Mesothelial cell of epicardium (in vitro differentiated cells): ENCODE results near the gene AUTS2. TPM values are rescaled to one million over a fixed set of nuclear protein-coding genes. Genes with fewer than 3 reads are reported as not detected.

Experiments
- DNase-seq, 2 experiments: peaks; one replicate each; pipeline ENCODE4 v3.0.0; 2021; ENCODE audit warnings: low spot score in 2 of 2; ENCODE audit not compliant: unreplicated experiment in 2 of 2
- H3K27ac Mint-ChIP-seq: 2 replicates; pipeline ENCODE4 v1.8.0; 2021; ENCODE audit warnings: mixed read lengths
- H3K27me3 Mint-ChIP-seq: 2 replicates; pipeline ENCODE4 v1.8.0; 2021; ENCODE audit warnings: low read depth, mixed read lengths
- H3K36me3 Mint-ChIP-seq: 2 replicates; pipeline ENCODE4 v1.8.0; 2021; ENCODE audit warnings: mixed read lengths
- H3K4me1 Mint-ChIP-seq: 2 replicates; pipeline ENCODE4 v1.8.0; 2021; ENCODE audit warnings: mixed read lengths
- H3K4me3 Mint-ChIP-seq: 2 replicates; pipeline ENCODE4 v1.8.0; 2021; ENCODE audit warnings: mild to moderate bottlenecking, moderate library complexity, mixed read lengths
- H3K9me3 Mint-ChIP-seq: 2 replicates; pipeline ENCODE4 v1.8.0; 2021; ENCODE audit warnings: mixed read lengths
- total RNA-seq: library from RNA; stranded (reverse); gene quantifications from 3 replicates; pipeline ENCODE4 v1.2.1, GENCODE V29; 2021
- TF ChIP-seq, protein P1 (sequence below): fragments of 200-600 bp; sonication (generic); IDR thresholded peaks from one replicate; pipeline ENCODE4 v1.5.0; 2021; ENCODE audit warnings: antibody characterized with exemption; ENCODE audit not compliant: unreplicated experiment

Gene AUTS2
- total RNA-seq, 1 donor from 2014 or later: 135 TPM

DNA sequence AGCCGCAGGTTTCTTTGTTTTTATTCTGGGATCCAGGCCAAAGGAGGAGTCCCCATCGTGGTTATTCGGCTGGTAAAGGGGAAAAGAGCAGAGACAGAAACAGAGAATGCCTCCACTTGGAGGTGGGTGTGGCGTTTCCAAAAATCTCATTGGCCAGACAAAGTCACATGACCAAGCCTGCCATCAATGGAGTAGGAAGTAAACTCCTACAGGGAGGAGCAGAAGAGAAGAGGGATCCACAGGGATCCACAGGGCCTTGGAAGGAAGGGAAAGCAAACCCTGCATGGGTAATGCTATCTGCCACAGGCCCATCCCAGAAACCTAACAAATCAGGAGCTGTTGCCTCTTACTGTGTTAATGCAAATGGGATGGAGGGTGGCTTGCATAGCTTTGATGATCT, 1107.9 kb downstream of the AUTS2 start:
- H3K9me3 Mint-ChIP-seq: no peaks in the 10 kb centered on the region

DNA sequence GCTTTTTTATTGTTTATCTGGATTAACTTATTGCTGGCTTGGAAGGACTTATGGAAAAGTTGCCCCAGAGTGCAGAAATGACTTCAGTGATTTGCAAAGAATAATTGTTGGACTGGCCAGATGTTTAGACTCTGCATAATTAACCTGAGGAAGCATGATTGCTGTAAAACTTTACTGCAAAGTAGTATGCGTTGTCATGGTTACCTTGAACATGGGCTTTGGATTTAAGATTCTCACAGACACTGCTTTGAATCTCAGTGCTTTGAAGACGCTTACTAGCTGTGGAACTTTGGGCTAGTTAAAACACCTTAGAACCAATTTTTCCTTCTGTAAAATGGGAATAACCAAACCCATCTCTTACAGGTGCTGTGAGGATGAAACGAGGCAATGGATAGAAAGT, 1108.4 kb downstream of the AUTS2 start:
- no peak overlapping the region for H3K27ac Mint-ChIP-seq
- no peaks in the 10 kb centered on the region for H3K9me3 Mint-ChIP-seq
- TF ChIP-seq, protein P1, sequence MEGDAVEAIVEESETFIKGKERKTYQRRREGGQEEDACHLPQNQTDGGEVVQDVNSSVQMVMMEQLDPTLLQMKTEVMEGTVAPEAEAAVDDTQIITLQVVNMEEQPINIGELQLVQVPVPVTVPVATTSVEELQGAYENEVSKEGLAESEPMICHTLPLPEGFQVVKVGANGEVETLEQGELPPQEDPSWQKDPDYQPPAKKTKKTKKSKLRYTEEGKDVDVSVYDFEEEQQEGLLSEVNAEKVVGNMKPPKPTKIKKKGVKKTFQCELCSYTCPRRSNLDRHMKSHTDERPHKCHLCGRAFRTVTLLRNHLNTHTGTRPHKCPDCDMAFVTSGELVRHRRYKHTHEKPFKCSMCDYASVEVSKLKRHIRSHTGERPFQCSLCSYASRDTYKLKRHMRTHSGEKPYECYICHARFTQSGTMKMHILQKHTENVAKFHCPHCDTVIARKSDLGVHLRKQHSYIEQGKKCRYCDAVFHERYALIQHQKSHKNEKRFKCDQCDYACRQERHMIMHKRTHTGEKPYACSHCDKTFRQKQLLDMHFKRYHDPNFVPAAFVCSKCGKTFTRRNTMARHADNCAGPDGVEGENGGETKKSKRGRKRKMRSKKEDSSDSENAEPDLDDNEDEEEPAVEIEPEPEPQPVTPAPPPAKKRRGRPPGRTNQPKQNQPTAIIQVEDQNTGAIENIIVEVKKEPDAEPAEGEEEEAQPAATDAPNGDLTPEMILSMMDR: no peak
- H3K36me3 Mint-ChIP-seq: peaks cover 6% of the 10 kb centered on the region
- peaks cover 43% of the 10 kb centered on the region for H3K4me1 Mint-ChIP-seq
- no peak for DNase-seq
- H3K27me3 Mint-ChIP-seq: peaks cover 32% of the 10 kb centered on the region
- H3K4me3 Mint-ChIP-seq: no peak overlapping the region

More for the DNA sequence above, 1107.9 kb downstream of the AUTS2 start:
- Mint-ChIP-seq H3K27ac (no peak overlapping the region), H3K4me1 (peaks cover 39% of the 10 kb centered on the region), H3K4me3 (no peak overlapping the region), H3K27me3 (peaks cover 32% of the 10 kb centered on the region), H3K36me3 (peaks cover 9% of the 10 kb centered on the region)
- TF ChIP-seq, protein P1: no peak
- no peak for DNase-seq

DNA sequence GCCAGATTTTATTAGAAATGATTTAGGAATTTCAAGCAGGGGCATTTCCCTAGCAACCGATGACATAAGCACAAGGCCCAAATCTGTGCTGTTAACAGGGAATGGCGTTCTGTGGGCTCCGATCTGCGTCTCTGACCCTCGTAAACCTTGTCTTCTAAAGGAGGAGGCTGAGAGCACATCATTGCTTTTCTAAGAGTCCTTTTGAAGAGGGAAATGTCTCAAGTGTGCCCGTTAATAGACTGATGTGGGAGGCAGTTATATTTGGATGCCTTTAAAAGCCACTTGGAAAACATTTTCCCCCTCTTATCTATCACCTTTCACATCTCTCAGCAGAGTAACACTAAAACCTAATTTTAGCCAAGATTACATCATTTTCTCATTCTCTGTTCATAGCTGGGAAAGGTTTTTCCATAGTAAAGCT, 1109.6 kb downstream of the AUTS2 start:
- Mint-ChIP-seq H3K9me3 (no peaks in the 10 kb centered on the region), H3K27ac (no peak overlapping the region), H3K27me3 (peaks cover 28% of the 10 kb centered on the region), H3K4me1 (peaks cover 43% of the 10 kb centered on the region), H3K4me3 (no peak overlapping the region), H3K36me3 (peaks cover 4% of the 10 kb centered on the region)
- TF ChIP-seq, protein P1: no peak
- no peak for DNase-seq

DNA sequence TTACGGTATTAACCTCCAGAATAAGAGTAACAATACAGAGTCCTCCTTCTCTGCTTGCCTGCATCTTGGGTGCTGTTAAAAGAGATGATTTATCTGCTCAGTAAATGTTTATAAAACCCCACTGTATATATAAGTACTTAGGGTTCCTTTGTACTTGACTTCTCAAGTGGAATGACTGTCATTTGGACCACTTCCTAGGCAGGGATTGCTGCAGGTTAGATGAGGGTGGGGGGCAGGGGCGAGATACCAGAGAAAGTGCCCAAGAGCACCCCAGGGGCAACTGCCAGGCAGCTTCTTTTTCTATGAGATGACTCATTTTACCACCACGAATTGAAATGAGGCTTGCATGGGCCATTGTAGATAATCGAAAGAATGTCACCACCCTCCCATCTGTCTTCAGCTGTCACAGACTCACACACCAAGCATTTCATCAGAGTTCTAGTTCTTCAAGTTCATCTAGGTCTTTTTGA, 1111.8 kb downstream of the AUTS2 start:
- Mint-ChIP-seq H3K4me1 (peaks cover 38% of the 10 kb centered on the region), H3K36me3 (peaks cover 16% of the 10 kb centered on the region), H3K4me3 (no peak overlapping the region), H3K27me3 (peaks cover 11% of the 10 kb centered on the region), H3K27ac (no peak overlapping the region), H3K9me3 (peaks cover 8% of the 10 kb centered on the region)
- TF ChIP-seq, protein P1: no peak
- no peak for DNase-seq

DNA sequence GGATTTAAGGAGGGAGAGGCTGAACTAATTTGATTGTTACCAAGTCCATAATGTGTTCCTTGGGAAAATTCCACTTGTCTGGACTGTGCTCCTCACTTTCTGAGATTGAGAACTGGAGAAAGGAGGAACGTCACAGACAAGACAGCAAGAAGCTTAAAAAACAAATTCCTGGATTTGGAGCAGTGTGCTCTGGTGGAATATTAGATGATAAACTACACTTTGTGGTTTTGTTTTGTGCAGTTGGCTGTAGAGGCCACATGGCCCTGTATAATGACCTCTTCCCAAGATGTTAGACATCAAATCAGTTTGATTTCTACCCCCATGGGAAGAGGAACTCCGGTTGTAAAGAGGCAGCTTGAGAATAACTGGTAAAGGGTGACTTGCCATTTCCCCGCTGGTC, 1112.4 kb downstream of the AUTS2 start:
- TF ChIP-seq, protein P1: no peak
- Mint-ChIP-seq H3K4me3 (no peak overlapping the region), H3K36me3 (peaks cover 18% of the 10 kb centered on the region), H3K27ac (no peak overlapping the region), H3K9me3 (peaks cover 11% of the 10 kb centered on the region), H3K4me1 (peaks cover 32% of the 10 kb centered on the region), H3K27me3 (peaks cover 11% of the 10 kb centered on the region)
- no peak for DNase-seq

DNA sequence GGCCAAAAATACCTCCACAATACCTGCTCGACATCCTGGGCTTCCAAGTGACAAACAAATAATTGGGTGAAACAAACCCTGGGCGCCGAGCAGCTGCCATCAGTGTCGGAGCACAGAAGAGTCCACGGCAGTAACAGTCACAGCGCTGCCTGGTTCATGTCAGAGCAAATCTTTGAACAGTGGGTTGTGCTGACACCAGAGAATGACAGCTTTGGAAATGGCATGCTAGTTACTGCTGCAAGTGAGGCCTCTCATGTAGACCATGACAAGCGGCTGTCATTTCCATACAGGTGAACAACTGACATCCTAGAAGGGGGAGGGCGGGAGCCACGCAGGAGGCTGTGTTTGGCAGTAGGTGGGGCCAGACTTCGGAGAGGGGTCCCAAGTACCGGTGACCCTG, 1113.2 kb downstream of the AUTS2 start:
- Mint-ChIP-seq H3K27me3 (peaks cover 11% of the 10 kb centered on the region), H3K36me3 (peaks cover 18% of the 10 kb centered on the region), H3K27ac (no peak overlapping the region)

More for the DNA sequence above, 1113.2 kb downstream of the AUTS2 start:
- Mint-ChIP-seq H3K4me3 (no peak overlapping the region), H3K4me1 (peaks cover 27% of the 10 kb centered on the region), H3K9me3 (peaks cover 11% of the 10 kb centered on the region)
- no peak for DNase-seq
- TF ChIP-seq, protein P1: no peak
